Activated naive CD8-positive, alpha-beta T cell treated with anti-CD3 and anti-CD28 coated beads, Interleukin-2, amount 10 ng/mL, durations not matched to agents 7 days and 5 days (primary cell): ENCODE results near the gene SPDYE2. TPM values are rescaled to one million over a fixed set of nuclear protein-coding genes. Genes with fewer than 3 reads are reported as not detected.
"Not testable (repeated sequence)": the region's sequence is repeated elsewhere in the genome, so short reads cannot be mapped to it uniquely, and the experiment has no call there.

ENCODE experiments used
- ATAC-seq: fragments of 150-1000 bp; cut with Tn5 transposase; one replicate; pipeline ENCODE4 v1.10.0; 2021; ENCODE audit warnings: low read depth, moderate library complexity
- POLR2A ChIA-PET: fragments of 350-600 bp; sonication (Branson Sonifier 250); formaldehyde crosslinking; loops from one replicate; lab custom pipeline; 2021; ENCODE audit warnings: antibody characterized with exemption; lab: Charles Lee
- DNase-seq: peaks from one replicate; pipeline ENCODE4 v3.0.0; 2021
- H3K27ac Mint-ChIP-seq: one replicate; pipeline ENCODE4 v1.8.0; 2022; ENCODE audit warnings: mild to moderate bottlenecking, mixed read lengths
- H3K27me3 Mint-ChIP-seq: one replicate; pipeline ENCODE4 v1.8.0; 2022; ENCODE audit warnings: mild to moderate bottlenecking, moderate library complexity, mixed read lengths
- H3K36me3 Mint-ChIP-seq: one replicate; pipeline ENCODE4 v1.8.0; 2021; ENCODE audit warnings: mild to moderate bottlenecking, mixed read lengths
- H3K4me1 Mint-ChIP-seq: one replicate; pipeline ENCODE4 v1.8.0; 2021; ENCODE audit warnings: mixed read lengths
- H3K4me3 Mint-ChIP-seq: one replicate; pipeline ENCODE4 v1.8.0; 2022; ENCODE audit warnings: mild to moderate bottlenecking, moderate library complexity, mixed read lengths
- H3K9me3 Mint-ChIP-seq: one replicate; pipeline ENCODE4 v1.8.0; 2021; ENCODE audit warnings: mixed read lengths
- total RNA-seq, 2 experiments: library from RNA; stranded (reverse); gene quantifications; one replicate each; pipeline ENCODE4 v1.2.3, GENCODE V29; 2021

Gene SPDYE2
- total RNA-seq, 2 experiments from 2014 or later: 0.28 TPM; not detected in 1

DNA sequence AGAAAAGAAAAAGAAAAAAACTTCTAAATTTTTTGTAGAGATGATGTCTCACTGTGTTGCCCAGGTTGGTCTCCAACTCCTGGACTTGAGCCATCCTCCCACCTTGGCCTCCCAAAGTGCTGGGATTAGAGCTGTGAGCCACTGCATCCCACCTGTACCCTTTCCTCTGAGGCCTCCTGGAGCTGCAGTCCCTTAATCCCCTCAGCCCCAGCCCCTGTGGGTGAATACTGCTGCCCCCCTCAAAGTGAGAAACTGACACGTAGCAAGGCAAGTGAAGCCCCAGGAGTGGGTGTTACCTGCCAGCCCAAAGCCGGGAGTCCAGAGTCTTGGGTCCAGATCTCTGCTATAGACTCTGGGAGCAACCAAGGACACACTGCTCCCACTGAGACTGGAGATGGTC lies 26.2 kb upstream of the SPDYE2 start:
- ATAC-seq, DNase-seq, H3K4me1 Mint-ChIP-seq, POLR2A ChIA-PET, H3K4me3 Mint-ChIP-seq, H3K27me3 Mint-ChIP-seq, H3K36me3 Mint-ChIP-seq, H3K9me3 Mint-ChIP-seq, H3K27ac Mint-ChIP-seq: not testable (repeated sequence)

- ATAC-seq, H3K4me3 Mint-ChIP-seq, H3K36me3 Mint-ChIP-seq, H3K27ac Mint-ChIP-seq, H3K4me1 Mint-ChIP-seq, H3K9me3 Mint-ChIP-seq, H3K27me3 Mint-ChIP-seq, POLR2A ChIA-PET, DNase-seq: not testable (repeated sequence)
Observed at GRCh38 chr7:102527182-102527581, 23.8 kb upstream of the SPDYE2 start.

DNA sequence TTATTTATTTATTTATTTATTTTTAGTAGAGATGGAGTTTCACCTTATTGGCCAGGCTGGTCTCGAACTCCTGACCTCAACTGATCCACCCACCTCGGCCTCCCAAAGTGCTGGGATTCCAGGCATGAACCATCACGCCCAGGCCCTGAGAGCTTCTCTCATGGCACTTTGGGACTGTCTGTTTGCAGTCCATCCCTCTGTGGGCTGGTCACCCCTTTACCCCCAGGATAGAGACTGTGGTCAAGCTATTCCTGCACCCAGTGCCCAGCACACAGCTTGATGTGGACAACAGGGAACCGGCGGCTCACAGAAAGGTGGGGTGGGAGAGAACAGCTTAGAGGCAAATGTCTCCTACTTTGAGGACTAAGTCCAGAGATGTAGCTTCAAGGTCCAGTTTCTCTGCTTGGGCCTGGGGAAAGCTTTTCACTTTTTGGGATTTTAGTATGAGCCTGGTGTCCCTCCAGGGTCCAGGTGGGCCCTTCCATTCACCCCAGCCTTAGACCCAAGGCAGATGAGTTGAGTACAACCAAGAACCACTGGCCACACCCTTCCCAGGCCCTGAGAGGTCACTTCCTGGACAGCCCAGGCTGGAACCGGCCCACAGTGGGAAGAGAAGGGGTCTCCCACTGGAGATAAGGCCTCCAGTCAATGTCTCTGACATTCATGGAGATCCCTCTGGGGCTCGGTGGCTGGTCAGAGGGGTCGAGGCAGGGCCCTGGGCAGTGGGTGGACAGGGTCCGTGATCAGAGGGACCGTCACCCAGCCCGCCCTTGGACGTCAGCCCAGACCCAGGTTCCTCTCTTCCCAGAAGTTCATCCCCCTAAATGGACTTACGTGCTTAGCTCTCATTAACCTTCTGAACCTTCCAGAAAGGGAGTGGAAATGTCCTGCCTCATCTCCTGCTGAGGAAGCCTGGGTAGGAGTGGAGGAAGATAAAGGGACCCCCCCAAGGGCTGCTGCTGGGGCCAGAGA lies 22.9 kb upstream of the SPDYE2 start:
- H3K4me1 Mint-ChIP-seq: not testable (repeated sequence)

DNA sequence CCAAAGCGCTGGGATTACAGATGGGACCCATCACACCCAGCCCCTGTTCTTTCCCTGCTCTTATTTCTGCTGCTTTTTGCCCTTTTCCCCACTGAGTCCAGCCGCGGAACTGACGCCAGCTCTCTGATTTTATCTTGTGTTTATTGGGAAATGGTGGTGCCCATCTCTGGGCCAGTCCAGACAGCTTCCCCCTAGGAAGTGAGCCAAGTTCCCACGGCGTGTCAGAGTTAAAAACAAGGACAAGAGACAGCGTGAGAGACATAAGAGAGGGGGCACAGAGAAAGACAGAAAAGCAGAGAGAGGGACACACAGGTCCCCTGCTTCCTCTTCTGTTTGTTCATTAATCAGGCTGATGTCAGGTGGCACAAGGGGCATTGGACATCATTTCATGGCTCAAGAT lies 19.4 kb upstream of the SPDYE2 start:
- H3K9me3 Mint-ChIP-seq, H3K36me3 Mint-ChIP-seq, H3K4me1 Mint-ChIP-seq, H3K27ac Mint-ChIP-seq, POLR2A ChIA-PET, H3K27me3 Mint-ChIP-seq, DNase-seq, H3K4me3 Mint-ChIP-seq, ATAC-seq: not testable (repeated sequence)

More for the DNA sequence above, 22.9 kb upstream of the SPDYE2 start:
- H3K9me3 Mint-ChIP-seq, H3K27me3 Mint-ChIP-seq, DNase-seq, H3K36me3 Mint-ChIP-seq, H3K4me3 Mint-ChIP-seq, H3K27ac Mint-ChIP-seq, ATAC-seq, POLR2A ChIA-PET: not testable (repeated sequence)

GRCh38 chr7:102532127-102532526 lies 18.9 kb upstream of the SPDYE2 start:
- H3K27me3 Mint-ChIP-seq, H3K4me1 Mint-ChIP-seq, H3K36me3 Mint-ChIP-seq, DNase-seq, H3K4me3 Mint-ChIP-seq, H3K9me3 Mint-ChIP-seq, H3K27ac Mint-ChIP-seq, ATAC-seq, POLR2A ChIA-PET: not testable (repeated sequence)

DNA sequence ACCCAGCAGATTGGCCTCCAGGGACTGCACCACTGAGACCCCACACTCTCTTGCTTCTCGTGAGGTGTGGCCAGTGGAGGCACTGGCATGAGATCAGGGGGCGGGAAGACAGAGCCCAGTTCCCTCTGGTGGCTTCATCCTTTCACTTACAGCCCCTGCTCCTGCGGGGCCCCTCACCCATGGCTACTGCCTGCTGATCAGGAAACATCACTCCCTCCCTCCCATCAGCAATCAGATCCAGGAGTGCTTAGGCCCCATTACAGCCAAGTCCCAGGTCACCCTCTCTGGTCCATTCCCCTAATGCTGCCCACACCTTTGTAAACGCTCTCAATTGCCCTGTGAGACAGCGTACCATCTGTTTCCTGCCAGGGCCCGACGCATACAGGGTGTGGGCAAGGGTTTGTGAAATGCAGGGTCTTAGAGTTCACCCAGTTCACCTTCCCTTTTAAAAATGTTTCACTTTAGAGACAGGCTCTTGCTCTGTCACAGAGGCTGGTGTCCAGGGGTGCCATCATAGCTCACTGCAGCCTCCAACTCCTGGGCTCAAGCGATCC lies 15.9 kb upstream of the SPDYE2 start:
- H3K27ac Mint-ChIP-seq: not testable (repeated sequence)

GRCh38 chr7:102540604-102541003 lies 10.4 kb upstream of the SPDYE2 start:
- H3K27me3 Mint-ChIP-seq, H3K27ac Mint-ChIP-seq, POLR2A ChIA-PET, H3K9me3 Mint-ChIP-seq, DNase-seq, H3K36me3 Mint-ChIP-seq, ATAC-seq, H3K4me3 Mint-ChIP-seq, H3K4me1 Mint-ChIP-seq: not testable (repeated sequence)

More for the DNA sequence above, 15.9 kb upstream of the SPDYE2 start:
- POLR2A ChIA-PET, H3K4me1 Mint-ChIP-seq, DNase-seq, H3K27me3 Mint-ChIP-seq, H3K36me3 Mint-ChIP-seq, H3K9me3 Mint-ChIP-seq, H3K4me3 Mint-ChIP-seq, ATAC-seq: not testable (repeated sequence)

DNA sequence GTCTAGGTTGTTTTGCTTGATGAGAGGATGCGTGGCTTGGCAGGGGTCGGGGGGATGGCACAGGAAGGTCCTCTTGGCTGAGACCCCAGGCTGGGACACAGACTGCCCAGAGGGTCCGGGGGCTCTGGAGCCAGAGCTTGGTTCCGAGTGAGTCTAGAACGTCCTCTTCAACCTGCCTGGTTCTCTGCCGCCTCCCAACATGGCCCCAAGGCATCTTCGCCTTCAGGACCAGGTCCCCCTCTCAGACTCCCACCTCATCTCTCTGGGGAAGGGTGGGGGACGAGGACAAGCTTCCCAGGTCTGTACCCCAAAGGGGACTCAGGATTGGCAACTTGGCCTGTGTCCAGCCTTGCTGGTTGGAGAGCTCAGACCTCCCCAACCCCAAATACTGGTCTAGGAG lies 8.9 kb upstream of the SPDYE2 start:
- H3K36me3 Mint-ChIP-seq, H3K27ac Mint-ChIP-seq, H3K27me3 Mint-ChIP-seq, POLR2A ChIA-PET, H3K4me3 Mint-ChIP-seq, H3K4me1 Mint-ChIP-seq, ATAC-seq, H3K9me3 Mint-ChIP-seq, DNase-seq: not testable (repeated sequence)

- H3K4me3 Mint-ChIP-seq, H3K4me1 Mint-ChIP-seq, H3K36me3 Mint-ChIP-seq, DNase-seq, H3K27ac Mint-ChIP-seq, POLR2A ChIA-PET, ATAC-seq, H3K27me3 Mint-ChIP-seq, H3K9me3 Mint-ChIP-seq: not testable (repeated sequence)
Observed at GRCh38 chr7:102542771-102543170, 8.3 kb upstream of the SPDYE2 start.

GRCh38 chr7:102543596-102543995 lies 7.4 kb upstream of the SPDYE2 start, which contains the start of gene UPK3BL2:
UPK3BL2 (minus strand) TSS chr7:102543696; CDS start chr7:102543636, 60 bp downstream.
- H3K27me3 Mint-ChIP-seq, ATAC-seq: not testable (repeated sequence)

GRCh38 chr7:102544372-102544771 lies 6.7 kb upstream of the SPDYE2 start:
- ATAC-seq, H3K4me3 Mint-ChIP-seq, H3K27me3 Mint-ChIP-seq, H3K36me3 Mint-ChIP-seq, H3K27ac Mint-ChIP-seq, H3K9me3 Mint-ChIP-seq, POLR2A ChIA-PET, DNase-seq, H3K4me1 Mint-ChIP-seq: not testable (repeated sequence)

More at GRCh38 chr7:102543596-102543995, 7.4 kb upstream of the SPDYE2 start, which contains the start of gene UPK3BL2:
- H3K9me3 Mint-ChIP-seq, H3K4me1 Mint-ChIP-seq, H3K36me3 Mint-ChIP-seq, DNase-seq, POLR2A ChIA-PET, H3K27ac Mint-ChIP-seq, H3K4me3 Mint-ChIP-seq: not testable (repeated sequence)

GRCh38 chr7:102545288-102545687 lies 5.7 kb upstream of the SPDYE2 start:
- POLR2A ChIA-PET, H3K36me3 Mint-ChIP-seq, H3K4me3 Mint-ChIP-seq, H3K27me3 Mint-ChIP-seq, H3K9me3 Mint-ChIP-seq, DNase-seq, H3K27ac Mint-ChIP-seq, ATAC-seq, H3K4me1 Mint-ChIP-seq: not testable (repeated sequence)

DNA sequence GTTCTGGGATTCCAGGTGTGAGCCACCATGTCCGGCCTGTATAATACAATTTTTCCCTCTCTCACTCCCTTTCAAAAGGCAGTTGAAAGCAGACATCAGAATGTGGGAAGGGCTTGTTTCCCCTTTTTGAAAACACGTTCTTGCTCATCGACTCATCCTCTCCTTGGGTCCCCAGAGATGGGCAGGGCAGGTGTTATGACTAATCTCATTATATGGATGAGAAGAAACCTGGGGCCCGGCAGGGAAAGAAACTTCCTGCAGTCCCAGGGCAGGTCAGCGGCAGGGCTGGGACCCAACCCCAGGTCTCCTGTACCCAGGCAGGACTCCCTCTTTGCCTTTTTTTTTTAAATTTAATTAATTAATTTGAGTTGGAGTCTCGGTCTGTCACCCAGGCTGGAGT lies 4.7 kb upstream of the SPDYE2 start:
- H3K27me3 Mint-ChIP-seq, H3K4me1 Mint-ChIP-seq, H3K36me3 Mint-ChIP-seq, POLR2A ChIA-PET, H3K9me3 Mint-ChIP-seq, H3K4me3 Mint-ChIP-seq, ATAC-seq, DNase-seq, H3K27ac Mint-ChIP-seq: not testable (repeated sequence)

DNA sequence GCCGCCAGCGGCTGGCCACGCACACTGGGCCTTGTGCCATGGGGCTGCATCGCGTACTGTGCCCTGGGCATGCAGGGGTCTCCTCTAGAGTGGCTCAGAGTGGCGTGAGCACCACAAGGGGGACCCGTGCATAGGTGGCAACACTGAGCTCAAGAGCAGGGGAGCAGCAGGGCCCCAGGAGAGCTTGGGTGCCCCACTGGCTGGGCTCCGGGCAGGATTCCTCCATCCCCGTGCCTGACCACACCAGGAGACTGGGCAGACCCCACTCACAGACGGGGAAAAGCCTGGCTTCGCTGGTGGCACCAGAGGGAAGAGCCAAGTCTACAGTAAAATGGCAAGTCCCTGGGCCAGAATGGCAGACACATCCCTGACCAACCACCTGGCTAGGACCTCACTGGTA lies 17.6 kb downstream of the SPDYE2 start:
- DNase-seq, H3K27me3 Mint-ChIP-seq, H3K9me3 Mint-ChIP-seq, H3K4me1 Mint-ChIP-seq, H3K27ac Mint-ChIP-seq, H3K36me3 Mint-ChIP-seq, H3K4me3 Mint-ChIP-seq, ATAC-seq, POLR2A ChIA-PET: not testable (repeated sequence)
